ENCODE measurements around the gene DNER.

DNA sequence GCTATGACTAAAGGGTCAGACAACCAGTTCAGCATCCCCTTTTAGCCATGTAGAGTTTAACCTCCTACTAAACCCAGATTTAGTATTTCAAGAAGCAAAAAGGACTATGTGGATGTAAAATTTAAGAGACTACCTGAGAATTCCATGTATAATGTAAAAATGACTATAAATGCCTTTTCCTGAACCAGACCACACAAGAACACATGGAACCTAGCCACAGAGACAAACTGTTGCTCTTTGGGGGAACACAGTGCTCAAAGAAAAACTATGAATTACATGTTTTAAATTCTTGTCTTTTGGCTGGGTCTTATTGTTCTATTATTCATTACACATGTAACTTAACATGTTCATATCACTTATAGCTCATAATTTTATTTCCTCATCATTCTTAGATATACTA is 192.8 kb downstream of the DNER start:
- TF ChIP-seq, protein P1, sequence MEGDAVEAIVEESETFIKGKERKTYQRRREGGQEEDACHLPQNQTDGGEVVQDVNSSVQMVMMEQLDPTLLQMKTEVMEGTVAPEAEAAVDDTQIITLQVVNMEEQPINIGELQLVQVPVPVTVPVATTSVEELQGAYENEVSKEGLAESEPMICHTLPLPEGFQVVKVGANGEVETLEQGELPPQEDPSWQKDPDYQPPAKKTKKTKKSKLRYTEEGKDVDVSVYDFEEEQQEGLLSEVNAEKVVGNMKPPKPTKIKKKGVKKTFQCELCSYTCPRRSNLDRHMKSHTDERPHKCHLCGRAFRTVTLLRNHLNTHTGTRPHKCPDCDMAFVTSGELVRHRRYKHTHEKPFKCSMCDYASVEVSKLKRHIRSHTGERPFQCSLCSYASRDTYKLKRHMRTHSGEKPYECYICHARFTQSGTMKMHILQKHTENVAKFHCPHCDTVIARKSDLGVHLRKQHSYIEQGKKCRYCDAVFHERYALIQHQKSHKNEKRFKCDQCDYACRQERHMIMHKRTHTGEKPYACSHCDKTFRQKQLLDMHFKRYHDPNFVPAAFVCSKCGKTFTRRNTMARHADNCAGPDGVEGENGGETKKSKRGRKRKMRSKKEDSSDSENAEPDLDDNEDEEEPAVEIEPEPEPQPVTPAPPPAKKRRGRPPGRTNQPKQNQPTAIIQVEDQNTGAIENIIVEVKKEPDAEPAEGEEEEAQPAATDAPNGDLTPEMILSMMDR (IDR thresholded peaks at IDR 0.05; ENCODE audit: low read depth, low read length) = no peak
- TF ChIP-seq EZH2phosphoT487 (IDR thresholded peaks at IDR 0.05; ENCODE audit: low read depth) = no peak

Measured in OCI-LY3 (cell line).